ENCODE results near the gene NUDT4B.
"Not testable (repeated sequence)": the region's sequence is repeated elsewhere in the genome, so short reads cannot be mapped to it uniquely, and the experiment has no call there.

Gene NUDT4B

DNA sequence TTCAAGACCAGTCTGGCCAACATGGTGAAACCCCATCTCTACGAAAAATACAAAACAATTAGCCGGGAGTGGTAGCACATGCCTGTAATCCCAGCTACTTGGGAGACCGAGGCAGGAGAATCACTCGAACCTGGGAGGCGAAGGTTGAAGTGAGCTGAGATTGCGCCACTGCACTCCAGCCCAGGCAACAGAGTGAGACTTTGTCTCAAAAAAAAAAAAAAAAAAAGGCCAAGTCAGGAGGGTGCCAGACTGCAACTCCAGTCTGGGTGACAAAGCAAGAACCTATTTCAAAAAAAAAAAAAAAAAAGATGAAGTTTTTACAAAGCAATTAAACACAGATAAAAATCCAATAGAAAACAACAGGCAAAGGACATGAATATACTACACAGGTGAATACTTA is 9.9 kb upstream of the NUDT4B start:
- not testable (repeated sequence) for DNase-seq (ENCODE audit: low read depth)

DNA sequence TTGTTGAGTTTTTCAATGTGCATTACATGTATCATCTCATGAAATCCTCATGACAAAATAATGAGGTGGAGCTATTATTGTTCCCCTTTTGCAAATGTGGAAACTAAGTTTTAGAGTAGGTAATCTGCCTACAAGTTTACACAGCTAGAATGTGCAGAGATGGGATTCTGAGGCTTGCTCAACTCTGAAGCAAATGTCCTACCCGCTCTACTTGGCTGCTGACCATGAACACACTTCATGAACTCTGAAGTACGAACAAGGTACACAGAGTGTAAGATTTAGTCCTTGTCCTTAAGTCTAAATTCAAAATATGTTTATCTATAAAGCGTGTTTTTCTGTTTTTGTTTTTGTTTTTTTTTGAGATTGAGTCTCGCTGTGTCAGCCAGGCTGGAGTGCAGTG is 5.4 kb upstream of the NUDT4B start:
- not testable (repeated sequence) for DNase-seq (ENCODE audit: low read depth)

DNA sequence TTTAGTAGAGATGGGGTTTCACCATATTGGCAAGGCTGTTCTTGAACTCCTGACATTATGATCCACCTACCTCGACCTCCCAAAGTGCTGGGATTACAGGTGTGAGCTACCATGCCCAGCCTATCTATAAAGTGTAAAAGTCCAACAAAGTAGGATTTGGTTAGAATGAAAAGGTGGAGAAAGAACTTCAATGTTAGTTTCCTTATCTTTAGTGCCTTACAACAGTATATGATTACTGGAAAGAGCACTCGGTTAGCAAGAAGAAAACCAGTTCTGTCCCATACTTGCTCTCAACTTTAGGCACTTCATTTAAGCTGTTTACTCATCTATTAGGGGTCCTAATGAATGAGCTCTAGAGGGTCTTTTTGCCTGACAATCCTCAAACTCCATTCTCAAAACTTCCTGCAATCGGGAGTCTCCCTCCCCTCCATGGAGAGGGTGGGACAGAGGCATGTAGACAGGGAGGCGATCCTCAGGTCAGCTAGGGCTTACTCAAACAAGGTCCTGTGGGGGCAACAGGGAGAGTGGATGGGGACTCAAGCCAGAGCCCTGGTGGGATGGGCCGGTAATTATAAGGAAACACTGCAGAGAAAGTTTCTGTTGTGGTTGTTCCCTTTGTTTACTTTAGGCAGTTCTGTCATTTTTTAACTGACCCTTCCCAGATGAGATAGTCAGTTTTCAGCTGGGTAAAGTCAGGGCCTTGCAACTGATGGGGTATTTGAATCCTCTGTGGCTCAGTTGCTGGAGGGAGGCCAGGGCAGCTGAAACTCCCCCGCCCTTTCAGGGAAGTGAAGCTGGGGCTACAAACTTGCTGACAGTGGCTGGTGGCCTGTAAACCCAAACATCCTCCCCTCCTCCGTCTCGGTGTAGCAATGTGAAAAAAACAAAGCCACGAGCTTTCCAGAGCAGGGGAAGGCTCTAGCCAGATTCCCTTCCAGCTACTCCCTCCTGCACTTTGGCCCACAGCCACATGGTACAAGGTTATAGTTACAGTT is 4.6 kb upstream of the NUDT4B start:
- DNase-seq (ENCODE audit: low read depth), result not testable (repeated sequence)

DNA sequence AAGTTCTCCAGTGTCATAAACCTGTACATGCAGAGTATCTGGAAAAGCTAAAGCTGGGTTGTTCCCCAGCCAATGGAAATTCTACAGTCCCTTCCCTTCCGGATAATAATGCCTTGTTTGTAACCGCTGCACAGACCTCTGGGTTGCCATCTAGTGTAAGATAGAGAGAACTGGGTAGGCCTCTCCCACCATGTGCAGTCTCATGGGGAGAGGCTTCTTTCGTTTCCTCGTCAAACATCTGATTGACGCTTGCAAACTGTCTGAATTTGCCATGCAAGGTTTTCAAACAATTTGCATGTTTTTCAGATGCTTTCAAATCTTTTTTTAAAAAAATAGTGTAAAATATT is 734 bp downstream of the NUDT4B start:
- not testable (repeated sequence) for DNase-seq (ENCODE audit: low read depth)

DNA sequence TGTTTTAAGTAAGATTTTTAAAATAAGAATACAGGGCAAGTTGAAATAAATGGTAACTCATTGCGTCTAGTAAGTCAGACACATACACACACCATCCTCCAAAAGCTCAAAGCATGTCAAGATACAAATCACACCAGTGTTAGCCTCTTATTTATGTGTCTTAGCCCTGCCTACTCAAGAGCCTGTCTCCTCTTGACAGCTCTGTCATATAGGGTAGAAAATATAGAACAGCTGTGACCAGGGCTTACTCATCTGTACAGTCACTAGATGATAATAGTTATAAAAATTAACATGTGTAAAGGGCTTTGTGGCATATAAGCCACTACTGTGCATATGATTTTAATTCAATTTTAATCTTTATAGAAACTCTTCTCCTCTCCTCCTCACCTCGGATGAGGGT is 7.7 kb downstream of the NUDT4B start:
- not testable (repeated sequence) for DNase-seq (ENCODE audit: low read depth)

DNA sequence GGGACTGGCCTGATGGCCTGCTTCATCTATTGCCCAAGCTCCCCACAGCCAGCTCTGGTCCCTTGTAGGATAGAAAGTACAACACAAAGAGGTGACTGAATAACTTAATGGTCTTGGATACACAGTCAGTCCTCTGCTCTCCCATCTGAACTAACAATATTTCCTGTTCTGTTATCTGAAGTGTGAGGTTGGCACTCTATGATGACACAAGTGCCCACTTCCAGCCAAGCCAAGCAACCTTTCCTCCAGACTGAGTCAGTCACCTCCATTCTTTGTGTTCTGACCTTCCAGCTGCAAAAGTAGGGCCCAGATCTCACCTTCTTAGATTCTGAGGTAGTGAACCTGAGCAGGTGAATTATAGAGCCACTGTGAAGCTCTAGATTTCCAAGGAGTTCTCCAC is 8.9 kb downstream of the NUDT4B start:
- DNase-seq (ENCODE audit: low read depth), result not testable (repeated sequence)

DNA sequence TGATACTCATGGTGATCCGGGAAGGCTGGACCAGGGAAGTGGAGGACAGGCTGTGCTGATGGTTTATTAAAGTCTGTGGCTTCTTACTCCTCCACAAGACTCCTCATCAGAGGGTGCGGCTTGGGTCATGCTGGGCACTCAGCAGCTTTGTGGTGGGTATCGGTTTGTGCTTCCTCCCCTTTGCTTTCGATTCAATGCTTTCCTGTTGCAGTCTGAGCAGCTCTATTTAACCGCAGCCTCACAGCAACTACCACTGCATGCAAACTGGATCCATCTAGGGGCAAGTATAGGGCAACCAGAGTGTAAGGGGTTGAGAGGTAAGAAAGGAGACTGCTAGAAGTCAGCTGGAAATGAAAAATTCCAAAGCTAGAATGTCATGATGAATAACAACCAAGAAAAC is 9.8 kb downstream of the NUDT4B start:
- not testable (repeated sequence) for DNase-seq (ENCODE audit: low read depth)

DNA sequence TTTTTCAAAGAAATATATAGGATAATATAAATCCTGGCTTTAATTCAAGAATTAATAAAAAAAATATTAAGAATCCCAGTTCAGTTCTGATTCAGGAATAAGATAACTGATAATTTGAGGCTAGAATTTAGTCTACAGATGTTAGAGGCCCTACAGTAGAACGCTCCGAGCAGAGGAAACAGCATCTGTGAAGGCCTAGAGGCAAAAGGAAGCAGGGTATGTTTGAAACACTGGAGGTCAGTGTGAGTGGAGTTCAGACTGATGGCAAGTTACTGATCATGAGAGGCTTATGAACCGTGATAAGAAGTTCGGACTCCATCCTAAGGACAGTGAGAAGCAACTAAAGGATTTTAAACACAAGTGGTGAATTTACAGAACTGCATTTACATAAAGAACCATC is 10.4 kb downstream of the NUDT4B start:
- DNase-seq (ENCODE audit: low read depth), result not testable (repeated sequence)

DNA sequence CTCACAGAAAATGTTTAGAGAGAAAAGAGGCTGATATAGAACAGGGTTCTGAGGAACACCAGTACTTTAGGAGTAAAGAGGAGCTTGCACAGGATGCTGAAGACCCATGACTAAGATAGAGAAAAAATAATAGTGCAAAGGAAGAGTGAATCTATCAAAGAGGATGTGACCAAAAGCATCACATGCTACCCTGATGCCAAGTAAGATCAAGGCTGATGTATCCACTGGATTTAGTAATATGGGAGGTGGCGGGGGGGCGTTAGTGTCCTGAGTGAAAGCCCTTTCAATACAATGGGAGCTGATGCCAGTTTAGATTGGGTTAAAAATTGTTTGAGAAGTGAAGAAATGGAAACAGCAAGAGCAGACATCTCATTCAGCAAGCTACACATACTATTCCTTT is 11.2 kb downstream of the NUDT4B start:
- DNase-seq (ENCODE audit: low read depth), result not testable (repeated sequence)

DNA sequence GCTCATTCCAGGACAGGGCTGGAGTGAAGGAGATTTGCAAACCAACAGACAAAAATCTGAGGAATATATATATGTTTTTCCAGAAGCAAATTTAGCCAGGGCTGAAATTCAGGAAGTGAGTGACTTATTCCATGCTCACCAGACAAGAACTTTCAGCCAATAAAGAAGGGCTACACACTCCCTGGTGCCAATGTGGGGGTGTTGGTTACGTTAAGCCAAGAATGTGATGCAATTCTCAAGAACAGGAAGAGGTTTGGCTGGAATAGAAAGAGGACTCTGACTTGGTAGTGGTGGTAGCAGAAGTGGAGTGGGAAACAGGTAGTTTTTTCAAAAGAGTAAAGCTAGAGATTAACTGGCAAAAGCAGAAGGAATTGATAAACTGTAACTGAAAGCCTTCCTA is 11.6 kb downstream of the NUDT4B start:
- DNase-seq (ENCODE audit: low read depth), result not testable (repeated sequence)

DNA sequence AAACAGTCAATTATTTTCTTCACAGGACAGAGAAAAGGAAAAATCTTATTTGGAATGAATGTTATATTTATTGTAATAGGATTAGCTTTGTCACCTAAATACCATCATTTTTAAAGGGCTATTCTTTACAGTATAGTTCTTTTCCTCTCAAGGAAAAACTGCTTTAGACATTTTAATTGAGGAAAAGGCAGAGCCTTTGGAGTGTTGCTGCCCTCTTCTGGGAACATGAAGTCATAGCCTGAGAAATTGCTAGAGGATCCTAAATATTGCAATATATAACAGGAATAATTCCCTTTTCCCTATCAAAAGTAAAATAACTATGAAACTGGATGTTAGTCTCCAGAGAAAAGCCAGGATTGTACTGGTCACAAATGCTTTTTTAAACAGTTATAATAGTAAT is 12.8 kb downstream of the NUDT4B start:
- not testable (repeated sequence) for DNase-seq (ENCODE audit: low read depth)

DNA sequence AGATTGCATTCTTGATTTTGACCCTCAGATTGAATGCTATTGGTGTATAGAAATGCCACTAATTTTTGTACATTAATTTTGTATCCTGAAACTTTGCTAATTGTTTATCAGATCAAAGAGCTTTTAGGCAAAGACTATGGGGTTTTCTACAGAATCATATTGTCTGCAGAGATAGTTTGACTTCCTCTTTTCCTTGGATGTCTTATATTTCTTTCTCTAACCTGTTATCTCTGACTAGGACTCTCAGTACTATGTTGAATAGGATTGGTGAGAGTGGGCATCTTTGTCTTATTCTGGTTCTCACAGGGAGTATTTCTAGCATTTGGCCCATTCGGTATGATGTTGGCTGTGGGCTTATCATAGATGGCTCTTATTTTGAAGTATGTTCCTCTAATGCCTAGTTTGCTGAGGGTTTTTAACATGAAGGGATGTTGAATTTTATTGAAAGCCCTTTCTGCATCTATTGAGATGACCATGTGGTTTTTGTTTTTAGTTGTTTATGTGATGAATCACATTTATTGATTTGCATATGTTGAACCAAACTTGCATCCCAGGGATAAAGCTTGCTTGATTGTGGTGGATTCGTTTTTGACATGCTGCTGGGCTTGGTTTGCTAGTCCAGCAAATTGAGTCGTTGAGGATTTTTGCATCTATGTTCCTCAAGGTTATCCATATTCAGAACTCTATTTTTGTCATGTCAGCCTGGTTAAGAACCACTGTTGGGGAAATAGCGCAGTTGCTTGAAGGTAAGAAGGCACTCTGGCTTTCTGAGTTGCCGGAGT is 16.9 kb downstream of the NUDT4B start:
- DNase-seq (ENCODE audit: low read depth), result not testable (repeated sequence)

DNA sequence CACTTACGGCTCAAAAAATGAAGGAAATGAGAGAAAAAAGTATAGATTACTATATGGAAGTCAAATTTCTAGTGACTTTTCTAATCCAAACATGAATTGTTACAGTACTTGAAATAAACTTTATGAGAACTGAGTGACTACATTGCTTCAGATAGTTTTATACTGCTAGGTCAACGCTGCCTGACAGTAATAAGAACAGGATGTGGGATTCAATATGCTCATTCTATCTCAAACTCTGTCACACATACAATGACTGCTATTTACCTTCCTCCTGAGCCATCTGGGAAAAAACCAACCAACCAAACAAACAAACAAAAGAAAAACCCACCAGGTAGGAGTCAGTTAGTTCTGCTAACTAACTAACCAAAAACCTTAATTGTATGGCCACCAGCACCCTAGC is 20.0 kb downstream of the NUDT4B start:
- DNase-seq (ENCODE audit: low read depth), result not testable (repeated sequence)

DNA sequence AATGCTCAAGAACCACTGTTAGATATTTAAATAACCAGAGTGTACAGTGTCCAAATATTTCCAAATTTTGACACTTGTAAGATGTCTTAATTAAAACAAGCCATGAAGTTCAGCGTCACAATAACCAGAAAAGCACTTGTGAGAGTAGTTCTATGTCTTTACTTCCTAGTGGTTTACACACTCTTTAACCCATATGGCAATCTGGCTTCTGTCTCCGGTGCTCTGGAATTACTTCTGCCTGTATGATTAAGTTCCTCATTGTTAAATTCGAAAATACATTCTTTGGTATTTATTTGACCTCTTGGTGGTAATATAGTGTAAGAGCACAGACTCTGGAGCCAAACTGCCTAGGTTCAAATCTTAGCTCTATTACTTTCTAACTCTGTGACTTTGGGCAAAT is 20.9 kb downstream of the NUDT4B start:
- DNase-seq (ENCODE audit: low read depth), result not testable (repeated sequence)

DNA sequence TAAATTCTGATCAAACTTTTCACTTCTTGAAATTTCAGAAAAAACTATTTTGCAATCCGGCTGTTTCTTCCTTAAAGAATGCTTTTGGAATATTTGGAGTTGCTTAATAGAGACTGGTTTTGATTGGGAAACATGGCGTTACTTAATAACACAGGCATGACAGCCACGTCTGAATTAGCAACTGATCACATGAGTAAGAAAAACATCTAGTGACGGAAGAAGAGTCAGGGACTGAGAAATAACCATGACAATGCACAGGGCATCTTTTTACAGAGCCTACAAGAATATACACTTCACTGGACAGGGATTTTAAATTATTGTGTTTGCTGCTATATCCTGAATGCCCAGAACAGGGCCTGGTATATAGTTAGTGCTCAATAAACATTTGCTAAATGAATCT is 25.1 kb downstream of the NUDT4B start:
- not testable (repeated sequence) for DNase-seq (ENCODE audit: low read depth)

DNA sequence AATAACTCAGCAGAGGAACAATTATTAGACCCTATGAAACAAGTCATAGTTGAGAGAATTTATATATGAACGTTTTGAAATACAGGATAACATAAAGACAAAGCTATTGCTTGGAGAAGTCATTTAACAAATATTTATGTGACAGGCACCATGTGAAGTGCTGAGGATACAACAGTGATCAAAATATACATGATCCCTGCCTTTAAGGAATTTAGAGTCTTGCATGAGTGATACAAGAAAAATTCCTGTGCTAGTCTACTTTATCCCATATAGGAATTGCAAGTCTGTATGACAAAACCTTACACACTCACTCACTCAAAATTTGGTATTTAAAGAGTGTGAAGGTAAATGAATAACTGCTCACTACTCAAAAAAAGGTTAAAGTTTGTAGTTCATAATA is 25.5 kb downstream of the NUDT4B start:
- DNase-seq (ENCODE audit: low read depth), result not testable (repeated sequence)

DNA sequence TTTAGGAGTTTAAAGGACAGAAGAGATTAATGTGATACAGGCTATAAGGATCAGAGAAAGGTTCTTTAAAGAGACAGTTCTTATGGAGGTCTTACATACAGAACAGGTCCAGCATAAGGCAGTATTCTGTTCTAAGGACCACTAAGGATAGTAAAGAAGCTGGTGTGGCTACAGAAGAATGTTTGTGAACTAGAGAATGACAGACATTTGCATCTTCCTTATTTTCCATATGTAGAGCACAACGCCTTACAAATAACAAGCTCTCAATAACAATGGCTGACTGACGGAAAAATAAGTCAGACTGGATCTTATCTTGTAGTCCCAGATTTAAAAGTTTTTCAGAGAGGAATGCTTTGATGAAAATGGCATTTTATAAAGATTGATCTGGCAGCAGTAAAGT is 26.7 kb downstream of the NUDT4B start:
- not testable (repeated sequence) for DNase-seq (ENCODE audit: low read depth)

DNA sequence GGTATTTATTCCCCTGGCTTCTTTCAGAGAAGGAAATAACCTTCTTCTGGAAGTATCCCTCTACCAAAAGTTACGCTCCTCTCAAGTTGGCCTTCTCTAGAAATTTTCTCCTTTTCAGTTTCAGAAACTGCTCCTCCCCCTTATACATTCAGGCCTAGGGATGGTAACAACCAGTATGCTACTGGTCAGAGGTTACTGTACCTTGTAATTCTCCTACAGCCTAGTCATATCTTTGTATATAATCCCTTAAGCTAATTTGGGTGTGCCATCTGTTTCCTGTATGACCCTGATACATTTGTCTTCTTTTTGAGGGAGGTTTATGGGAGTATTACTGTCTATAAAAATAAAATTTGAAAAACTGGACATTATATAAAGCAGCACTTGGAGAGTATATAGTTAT is 29.1 kb downstream of the NUDT4B start:
- DNase-seq (ENCODE audit: low read depth), result not testable (repeated sequence)

DNA sequence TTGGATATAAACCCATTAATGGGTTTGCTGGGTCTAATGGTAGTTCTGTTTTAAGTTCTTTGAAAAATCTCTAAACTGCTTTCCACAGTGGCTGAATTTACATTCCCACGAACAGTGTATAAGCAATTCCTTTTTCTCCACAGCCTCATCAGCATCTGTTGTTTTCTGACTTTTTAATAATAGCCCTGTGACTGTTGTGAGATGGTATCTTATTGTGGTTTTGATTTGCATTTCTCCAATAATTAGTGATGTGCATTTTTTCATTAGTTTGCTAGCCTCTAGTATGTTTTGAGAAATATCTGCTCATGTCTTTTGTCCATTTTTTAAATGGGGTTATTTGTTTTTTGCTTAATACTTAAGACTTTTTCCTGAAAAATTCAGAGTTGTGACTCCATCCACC is 31.8 kb downstream of the NUDT4B start:
- not testable (repeated sequence) for DNase-seq (ENCODE audit: low read depth)

DNA sequence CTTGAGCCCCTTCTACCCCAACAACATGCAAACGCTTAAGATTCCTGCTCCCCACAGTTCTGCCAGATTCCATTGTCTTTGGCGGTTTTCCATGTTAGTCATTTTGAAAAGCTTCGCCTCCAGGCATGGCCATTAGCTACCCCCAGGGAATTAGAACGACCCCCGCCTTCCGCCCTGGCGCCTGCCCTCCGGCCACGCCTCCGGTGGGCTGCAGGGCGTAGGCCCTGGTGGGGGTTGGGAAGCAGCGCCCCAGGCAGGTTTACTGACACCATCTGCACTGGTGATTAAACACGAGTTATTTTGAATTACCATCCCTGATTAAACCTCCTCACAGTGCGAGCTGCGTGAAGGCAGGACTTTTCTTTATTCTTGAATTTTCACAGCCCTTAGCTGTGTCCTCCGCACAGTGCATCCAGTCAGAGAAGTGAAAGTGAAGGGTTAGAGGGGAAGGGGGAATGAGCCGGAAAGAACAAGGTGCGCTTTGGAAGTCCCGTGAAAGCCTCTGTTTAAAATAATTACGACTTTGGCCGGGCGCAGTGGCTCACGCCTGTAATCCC is 43.0 kb downstream of the NUDT4B start:
- not testable (repeated sequence) for DNase-seq (ENCODE audit: low read depth)

DNA sequence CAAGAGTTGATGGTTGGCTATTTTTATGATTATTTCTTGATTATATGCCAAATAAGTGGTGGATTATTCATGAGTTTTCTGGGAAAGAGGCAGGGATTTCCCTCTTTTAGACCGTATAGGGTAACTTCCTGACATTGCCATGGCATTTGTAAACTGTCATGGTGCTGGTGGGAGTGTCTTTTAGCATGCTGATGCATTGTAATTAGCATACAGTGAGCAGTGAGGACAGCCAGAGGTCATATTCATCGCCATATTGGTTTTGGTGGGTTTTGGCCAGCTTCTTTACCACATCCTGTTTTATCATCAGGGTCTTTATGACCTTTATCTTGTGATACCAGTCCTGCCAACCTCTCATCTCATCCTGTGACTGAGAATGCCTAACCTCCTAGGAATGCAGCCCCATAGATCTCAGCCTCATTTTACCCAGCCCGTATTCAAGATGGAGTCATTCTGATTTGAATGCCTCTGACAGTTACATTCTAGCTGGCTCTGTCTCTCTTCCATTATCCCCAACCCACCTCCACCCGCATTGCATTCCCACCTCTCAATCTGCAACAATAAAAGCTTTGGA is 45.3 kb downstream of the NUDT4B start:
- not testable (repeated sequence) for DNase-seq (ENCODE audit: low read depth)

Data from activated T-cell treated with anti-CD3 and anti-CD28 coated beads for 1 hour (primary cell).